WTC11 (cell line): Measurements from ENCODE around the gene DNAH14. TPM values are rescaled to one million over a fixed set of nuclear protein-coding genes. Genes with fewer than 3 reads are reported as not detected.
"Not testable (repeated sequence)": the region's sequence is repeated elsewhere in the genome, so short reads cannot be mapped to it uniquely, and the experiment has no call there.

Experiments
- ATAC-seq: fragments of 200-7000 bp; cut with Tn5 transposase; 2 replicates; pipeline ENCODE4 v1.10.0; 2021; ENCODE audit warnings: mild to moderate bottlenecking, moderate library complexity
- CTCF ChIA-PET: fragments of 300-600 bp; sonication (Branson Sonifier 250); formaldehyde crosslinking; loops from one replicate; lab custom pipeline; 2021; ENCODE audit warnings: antibody characterized with exemption; lab: Charles Lee
- POLR2A ChIA-PET: fragments of 350-600 bp; sonication (Branson Sonifier 250); formaldehyde crosslinking; loops from one replicate; lab custom pipeline; 2021; ENCODE audit warnings: antibody characterized with exemption; lab: Charles Lee
- DNase-seq: peaks from one replicate; pipeline ENCODE4 v3.0.0; 2021; ENCODE audit warnings: low spot score
- H3K27ac Mint-ChIP-seq: 2 replicates; pipeline ENCODE4 v1.8.0; 2021; ENCODE audit warnings: mixed read lengths
- H3K27me3 Mint-ChIP-seq: 2 replicates; pipeline ENCODE4 v1.8.0; 2021; ENCODE audit warnings: low read depth, mild to moderate bottlenecking, moderate library complexity, mixed read lengths
- H3K36me3 Mint-ChIP-seq: 2 replicates; pipeline ENCODE4 v1.8.0; 2021; ENCODE audit warnings: mixed read lengths
- H3K4me1 Mint-ChIP-seq: 2 replicates; pipeline ENCODE4 v1.8.0; 2022; ENCODE audit warnings: mixed read lengths
- H3K4me3 Mint-ChIP-seq: 2 replicates; pipeline ENCODE4 v1.8.0; 2021; ENCODE audit warnings: mild to moderate bottlenecking, moderate library complexity, mixed read lengths
- H3K9me3 Mint-ChIP-seq: 2 replicates; pipeline ENCODE4 v1.8.0; 2021; ENCODE audit warnings: mixed read lengths
- EMX1 ChIP-seq: fragments of 250-450 bp; sonication (Bioruptor Pico); IDR thresholded peaks from 2 replicates; pipeline ENCODE4 v1.8.0; 2021; ENCODE audit warnings: mild to moderate bottlenecking
- FOXJ3 ChIP-seq: sonication (generic); formaldehyde crosslinking; IDR thresholded peaks from 2 replicates; pipeline ENCODE4 v1.9.0; 2021; ENCODE audit warnings: missing genetic modification reagents, mild to moderate bottlenecking, borderline replicate concordance
- FOXP1 ChIP-seq: sonication (generic); formaldehyde crosslinking; IDR thresholded peaks from 2 replicates; pipeline ENCODE4 v1.8.0; 2022; ENCODE audit warnings: missing genetic modification reagents, mild to moderate bottlenecking, moderate library complexity, borderline replicate concordance
- FOXP4 ChIP-seq: sonication (generic); formaldehyde crosslinking; IDR thresholded peaks from 2 replicates; pipeline ENCODE4 v1.8.0; 2022; ENCODE audit warnings: mild to moderate bottlenecking, missing genetic modification reagents
- HMGA2 ChIP-seq: fragments of 250-450 bp; sonication (Bioruptor Pico); IDR thresholded peaks from 2 replicates; pipeline ENCODE4 v1.4.0; 2021; ENCODE audit warnings: mild to moderate bottlenecking, moderate library complexity
- OVOL2 ChIP-seq: fragments of 250-450 bp; sonication (Bioruptor Pico); IDR thresholded peaks from 2 replicates; pipeline ENCODE4 v1.9.0; 2021; ENCODE audit warnings: mild to moderate bottlenecking, borderline replicate concordance
- SMAD4 ChIP-seq: sonication (generic); formaldehyde crosslinking; IDR thresholded peaks from 2 replicates; pipeline ENCODE4 v1.8.0; 2022; ENCODE audit warnings: mild to moderate bottlenecking, missing genetic modification reagents
- STAT6 ChIP-seq: sonication (generic); formaldehyde crosslinking; conservative IDR thresholded peaks from 2 replicates; pipeline ENCODE4 v1.8.1; 2023; ENCODE audit warnings: mild to moderate bottlenecking, low read depth, missing genetic modification reagents, moderate library complexity
- ZNF232 ChIP-seq: sonication (generic); formaldehyde crosslinking; IDR thresholded peaks from 2 replicates; pipeline ENCODE4 v1.8.0; 2022; ENCODE audit warnings: mild to moderate bottlenecking, missing genetic modification reagents
- ZNF317 ChIP-seq: sonication (generic); formaldehyde crosslinking; IDR thresholded peaks from 2 replicates; pipeline ENCODE4 v1.8.1; 2023; ENCODE audit warnings: low read depth, mild to moderate bottlenecking, moderate library complexity, missing genetic modification reagents, borderline replicate concordance
- ZNF396 ChIP-seq: fragments of 250-450 bp; sonication (Bioruptor Pico); IDR thresholded peaks from 2 replicates; pipeline ENCODE4 v1.8.0; 2021; ENCODE audit warnings: mild to moderate bottlenecking, moderate library complexity, borderline replicate concordance
- ZNF532 ChIP-seq: fragments of 250-450 bp; sonication (Bioruptor Pico); IDR thresholded peaks from 2 replicates; pipeline ENCODE4 v1.9.0; 2021; ENCODE audit warnings: mild to moderate bottlenecking, borderline replicate concordance
- total RNA-seq: library from RNA; stranded (reverse); gene quantifications from 3 replicates; pipeline ENCODE4 v1.2.3, GENCODE V29; 2021
- TF ChIP-seq, protein P1 (sequence below): sonication (generic); formaldehyde crosslinking; IDR thresholded peaks from 2 replicates; pipeline ENCODE4 v1.8.0; 2022; ENCODE audit warnings: mild to moderate bottlenecking, missing genetic modification reagents
- TF ChIP-seq, protein P2 (sequence below): fragments of 250-450 bp; sonication (Bioruptor Pico); IDR thresholded peaks from 2 replicates; pipeline ENCODE4 v1.9.0; 2021; ENCODE audit warnings: mild to moderate bottlenecking

The DNAH14 gene
- total RNA-seq, 1 experiment from 2014 or later: 34.1 TPM

DNA sequence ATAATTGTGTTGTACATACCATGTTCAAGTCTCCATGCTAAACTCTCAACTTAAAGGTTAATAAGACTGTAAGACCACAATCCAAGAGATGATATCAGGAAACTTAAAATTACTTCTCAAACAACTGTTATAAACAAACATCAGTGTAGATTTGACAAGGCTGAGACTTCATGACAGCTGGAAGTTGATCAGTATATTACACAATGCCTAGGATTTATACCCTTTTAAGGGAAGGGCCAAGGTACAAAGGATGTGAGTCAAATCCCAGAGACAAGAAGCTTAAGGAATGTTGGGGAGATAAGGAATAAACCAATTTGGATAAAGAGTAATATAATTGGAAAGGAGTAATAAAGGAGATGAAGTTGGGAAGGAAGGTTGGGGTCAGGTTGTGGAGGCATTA, 399.6 kb downstream of the DNAH14 start (continued):
- TF ChIP-seq ZNF317 (CRISPR knock-in tag) (no peak), SMAD4 (no peak), EMX1 (no peak), HMGA2 (CRISPR knock-in tag) (no peak), ZNF232 (CRISPR knock-in tag) (no peak), OVOL2 (CRISPR knock-in tag) (no peak)

DNA sequence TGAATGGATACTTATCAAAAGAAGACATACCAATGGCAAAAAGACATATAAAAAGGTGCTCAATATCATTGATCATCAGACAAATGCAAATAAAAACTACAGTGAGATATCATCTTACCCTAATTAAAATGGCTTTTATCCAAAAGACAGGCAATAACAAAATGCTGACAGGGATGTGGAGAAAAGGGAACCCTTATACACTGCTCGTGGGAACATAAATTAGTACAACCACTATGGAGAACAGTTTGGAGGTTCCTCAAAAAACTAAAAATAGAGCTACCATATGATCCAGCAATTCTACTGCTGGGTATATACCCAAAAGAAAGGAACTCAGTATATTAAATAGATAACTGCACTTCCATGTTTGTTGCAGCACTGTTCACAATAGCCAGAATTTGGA, 400.5 kb downstream of the DNAH14 start:
- H3K27ac Mint-ChIP-seq, DNase-seq, H3K27me3 Mint-ChIP-seq, H3K4me1 Mint-ChIP-seq, ATAC-seq, H3K4me3 Mint-ChIP-seq, H3K9me3 Mint-ChIP-seq, CTCF ChIA-PET, H3K36me3 Mint-ChIP-seq, POLR2A ChIA-PET: not testable (repeated sequence)

DNA sequence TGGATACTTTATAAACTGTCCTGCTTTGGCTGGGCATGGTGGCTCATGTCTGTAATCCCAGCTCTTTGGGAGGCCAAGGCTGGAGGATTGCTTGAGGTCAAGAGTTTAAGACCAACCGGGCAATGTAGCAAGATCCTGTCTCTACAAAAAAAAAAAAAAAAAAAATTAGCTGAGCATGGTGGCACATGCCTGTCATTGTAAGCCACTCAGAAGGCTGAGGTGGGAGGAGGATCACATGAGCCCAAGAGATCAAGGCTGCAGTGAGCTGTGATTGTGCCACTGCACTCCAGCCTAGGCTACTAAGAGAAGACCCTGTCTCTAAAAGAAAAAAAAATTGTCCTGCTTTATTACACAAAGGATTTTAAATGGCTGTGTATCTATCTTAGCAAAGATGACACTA, 403.2 kb downstream of the DNAH14 start:
- Mint-ChIP-seq H3K4me3 (no peak overlapping the region), H3K27me3 (no peaks in the 10 kb centered on the region; the same call in 1 of the 2 replicates)
- ATAC-seq: no peak
- no peak for TF ChIP-seq STAT6 (CRISPR knock-in tag)
- TF ChIP-seq, protein P1, sequence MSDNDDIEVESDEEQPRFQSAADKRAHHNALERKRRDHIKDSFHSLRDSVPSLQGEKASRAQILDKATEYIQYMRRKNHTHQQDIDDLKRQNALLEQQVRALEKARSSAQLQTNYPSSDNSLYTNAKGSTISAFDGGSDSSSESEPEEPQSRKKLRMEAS (CRISPR knock-in tag): no peak
- TF ChIP-seq, protein P2, sequence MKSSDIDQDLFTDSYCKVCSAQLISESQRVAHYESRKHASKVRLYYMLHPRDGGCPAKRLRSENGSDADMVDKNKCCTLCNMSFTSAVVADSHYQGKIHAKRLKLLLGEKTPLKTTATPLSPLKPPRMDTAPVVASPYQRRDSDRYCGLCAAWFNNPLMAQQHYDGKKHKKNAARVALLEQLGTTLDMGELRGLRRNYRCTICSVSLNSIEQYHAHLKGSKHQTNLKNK (CRISPR knock-in tag): no peak
- no peak for TF ChIP-seq FOXP4
- TF ChIP-seq FOXJ3 (CRISPR knock-in tag): no peak
- TF ChIP-seq OVOL2 (CRISPR knock-in tag): no peak
- TF ChIP-seq FOXP1: no peak
- TF ChIP-seq ZNF232 (CRISPR knock-in tag): no peak
- TF ChIP-seq ZNF532 (CRISPR knock-in tag): no peak
- no peak for TF ChIP-seq ZNF396 (CRISPR knock-in tag)
- TF ChIP-seq, all 79 proteins: peak for 0
- DNase-seq: no peak
- Mint-ChIP-seq H3K4me1 (no peaks in the 10 kb centered on the region), H3K36me3 (no peaks in the 10 kb centered on the region), H3K9me3 (no peaks in the 10 kb centered on the region), H3K27ac (no peak overlapping the region)
- ChIA-PET CTCF (interaction anchor here (1.3 kb wide), 1 partner anchor 14 kb away, joined by 6 read pairs; no protein-coding TSS in a partner anchor), POLR2A (interaction anchor here (0.6 kb wide), 1 partner anchor 65 kb away, joined by 3 read pairs; no protein-coding TSS in a partner anchor)

- POLR2A ChIA-PET, H3K9me3 Mint-ChIP-seq, ATAC-seq, H3K27me3 Mint-ChIP-seq, CTCF ChIA-PET, DNase-seq, H3K27ac Mint-ChIP-seq, H3K4me1 Mint-ChIP-seq, H3K36me3 Mint-ChIP-seq, H3K4me3 Mint-ChIP-seq: not testable (repeated sequence)
Measured at GRCh38 chr1:225335098-225335778, 405.8 kb downstream of the DNAH14 start.
